Stimulated activated CD4-positive, alpha-beta T cell treated with anti-CD3 and anti-CD28 coated beads, TNF-alpha, amount 100 ng/mL, for 4 hours (primary cell): ENCODE data around the gene KRTAP2-2.
"Not testable (repeated sequence)": the region's sequence is repeated elsewhere in the genome, so short reads cannot be mapped to it uniquely, and the experiment has no call there.

Source experiments
- DNase-seq, 3 experiments: peaks; one replicate each; pipeline ENCODE4 v3.0.0-alpha.2; 2020; ENCODE audit warnings: low read depth in 3 of 3

KRTAP2-2 gene

GRCh38 chr17:41064301-41064700 lies 9.3 kb upstream of the KRTAP2-2 start:
- no peak for DNase-seq

GRCh38 chr17:41063449-41063848 lies 8.4 kb upstream of the KRTAP2-2 start:
- DNase-seq: no peak

- no peak for DNase-seq
Observed at GRCh38 chr17:41061964-41062363, 6.9 kb upstream of the KRTAP2-2 start.

GRCh38 chr17:41060052-41060604 lies 5.1 kb upstream of the KRTAP2-2 start, which contains the start of gene KRTAP2-3:
Gene KRTAP2-3 (minus strand): TSS chr17:41060114. CDS start chr17:41060050, 64 bp downstream.
- no peak for DNase-seq

GRCh38 chr17:41059276-41060051 lies 4.4 kb upstream of the KRTAP2-2 start:
- DNase-seq: not testable (repeated sequence)

- no peak for DNase-seq
Observed at GRCh38 chr17:41058741-41059140, 3.7 kb upstream of the KRTAP2-2 start.

GRCh38 chr17:41057547-41057946 lies 2.5 kb upstream of the KRTAP2-2 start:
- DNase-seq: no peak

GRCh38 chr17:41054556-41054955 lies 474 bp downstream of the KRTAP2-2 start:
- DNase-seq: not testable (repeated sequence)

- no peak for DNase-seq
Observed at GRCh38 chr17:41054025-41054424, 1.0 kb downstream of the KRTAP2-2 start.

- no peak for DNase-seq
Observed at GRCh38 chr17:41052566-41052965, 2.5 kb downstream of the KRTAP2-2 start.

GRCh38 chr17:41049110-41049509 lies 5.9 kb downstream of the KRTAP2-2 start:
- DNase-seq: no peak

GRCh38 chr17:41048441-41048840 lies 6.6 kb downstream of the KRTAP2-2 start:
- no peak for DNase-seq

GRCh38 chr17:41046735-41047465 lies 8.1 kb downstream of the KRTAP2-2 start, which contains the start of gene KRTAP2-1:
Gene KRTAP2-1 (minus strand): TSS chr17:41047316. CDS start chr17:41047267, 49 bp downstream.
- not testable (repeated sequence) for DNase-seq

- DNase-seq: no peak
Observed at GRCh38 chr17:41042953-41043352, 12.1 kb downstream of the KRTAP2-2 start.

- DNase-seq: not testable (repeated sequence)
Observed at GRCh38 chr17:41040783-41041571, 14.1 kb downstream of the KRTAP2-2 start, which contains the start of gene KRTAP1-1. Gene KRTAP1-1 (minus strand): TSS chr17:41041450. CDS start chr17:41041397, 53 bp downstream.

- DNase-seq: no peak
Observed at GRCh38 chr17:41037853-41038350, 17.1 kb downstream of the KRTAP2-2 start.

- not testable (repeated sequence) for DNase-seq
Observed at GRCh38 chr17:41034346-41034935, 20.6 kb downstream of the KRTAP2-2 start, which contains the start of gene KRTAP1-3. Gene KRTAP1-3 (minus strand): TSS chr17:41034874. CDS start chr17:41034821, 53 bp downstream.

- no peak for DNase-seq
Observed at GRCh38 chr17:41029633-41030245, 25.3 kb downstream of the KRTAP2-2 start, which contains the start of gene KRTAP1-4. Gene KRTAP1-4 (minus strand): TSS chr17:41030195. CDS start chr17:41030078, 117 bp downstream.

GRCh38 chr17:41026715-41027471 lies 28.1 kb downstream of the KRTAP2-2 start, which contains the start of gene KRTAP1-5:
Gene KRTAP1-5 (minus strand): TSS chr17:41027208. CDS start chr17:41027155, 53 bp downstream.
- no peak for DNase-seq
